Activated CD4-positive, CD25-positive, alpha-beta regulatory T cell treated with anti-CD3 and anti-CD28 coated beads, Interleukin-2, amount 50 U/mL, for 24 hours (primary cell): ENCODE results near the gene TIAM2.
"Not testable (repeated sequence)": the region's sequence is repeated elsewhere in the genome, so short reads cannot be mapped to it uniquely, and the experiment has no call there.

ENCODE experiments used
- ATAC-seq, 2 donors: fragments of 150-1000 bp; cut with Tn5 transposase; one replicate each; pipeline ENCODE4 v1.10.0; 2021; ENCODE audit warnings: mild to moderate bottlenecking in 1 of 2, moderate library complexity in 1 of 2

Gene TIAM2

GRCh38 chr6:155103816-155104366 lies 108.8 kb downstream of the TIAM2 start:
- ATAC-seq = peak in 1 of 2 donors; percentile 51

GRCh38 chr6:155106456-155107115 lies 111.5 kb downstream of the TIAM2 start:
- peak in 1 of 2 donors; percentile 13 for ATAC-seq

- ATAC-seq = no peak
Observed at GRCh38 chr6:155107432-155108069, 112.4 kb downstream of the TIAM2 start.

- no peak for ATAC-seq
Observed at GRCh38 chr6:155108070-155108820, 113.1 kb downstream of the TIAM2 start.

- ATAC-seq = no peak
Observed at GRCh38 chr6:155110721-155111120, 115.6 kb downstream of the TIAM2 start.

- no peak for ATAC-seq
Observed at GRCh38 chr6:155112757-155113156, 117.6 kb downstream of the TIAM2 start.

GRCh38 chr6:155115893-155116570 lies 120.9 kb downstream of the TIAM2 start:
- ATAC-seq = peak; percentile 70 to 80

GRCh38 chr6:155116571-155116910 lies 121.4 kb downstream of the TIAM2 start:
- no peak for ATAC-seq

- no peak for ATAC-seq
Observed at GRCh38 chr6:155117256-155117655, 122.1 kb downstream of the TIAM2 start.

GRCh38 chr6:155117785-155118184 lies 122.7 kb downstream of the TIAM2 start:
- ATAC-seq = no peak

- ATAC-seq = not testable (repeated sequence)
Observed at GRCh38 chr6:155119201-155119600, 124.1 kb downstream of the TIAM2 start.

GRCh38 chr6:155120034-155120433 lies 124.9 kb downstream of the TIAM2 start:
- no peak for ATAC-seq

GRCh38 chr6:155121294-155121693 lies 126.2 kb downstream of the TIAM2 start:
- no peak for ATAC-seq

- no peak for ATAC-seq
Observed at GRCh38 chr6:155121699-155122098, 126.6 kb downstream of the TIAM2 start.

- no peak for ATAC-seq
Observed at GRCh38 chr6:155122199-155122950, 127.3 kb downstream of the TIAM2 start.

- ATAC-seq = no peak
Observed at GRCh38 chr6:155123520-155123919, 128.4 kb downstream of the TIAM2 start.

GRCh38 chr6:155125906-155126305 lies 130.8 kb downstream of the TIAM2 start:
- ATAC-seq = no peak

- peak; percentile 85 to 88 for ATAC-seq
Observed at GRCh38 chr6:155126727-155127439, 131.8 kb downstream of the TIAM2 start.

- no peak for ATAC-seq
Observed at GRCh38 chr6:155128977-155129376, 133.9 kb downstream of the TIAM2 start.

- no peak for ATAC-seq
Observed at GRCh38 chr6:155129744-155130143, 134.6 kb downstream of the TIAM2 start.

- ATAC-seq = peak; percentile 16 to 48
Observed at GRCh38 chr6:155130161-155130853, 135.2 kb downstream of the TIAM2 start.
